Natural killer cell treated with Interleukin-12 subunit alpha and Interleukin-12 subunit beta and Interleukin-15 and Interleukin-18, amount 100 ng/mL, for 72 hours (primary cell): ENCODE measurements around the gene STXBP2. TPM values are rescaled to one million over a fixed set of nuclear protein-coding genes. Genes with fewer than 3 reads are reported as not detected.
"Not testable (repeated sequence)": the region's sequence is repeated elsewhere in the genome, so short reads cannot be mapped to it uniquely, and the experiment has no call there.

Experiments used
- ATAC-seq, 2 donors: fragments of 150-1000 bp; cut with Tn5 transposase in 1 of 2; sonication (Bioruptor Pico), chemical (Tn5 transposase) in 1 of 2; 2 replicates each; pipeline ENCODE4 v1.10.0; 2021
- DNase-seq: peaks from one replicate; pipeline ENCODE4 v3.0.0; 2022; ENCODE audit warnings: low spot score
- H3K27ac Mint-ChIP-seq, 2 donors: 1 replicate in 1 of 2; 2 replicates in 1 of 2; pipeline ENCODE4 v1.8.0; 2022; ENCODE audit warnings: mixed read lengths in 2 of 2, mild to moderate bottlenecking in 1 of 2, moderate library complexity in 1 of 2
- H3K27me3 Mint-ChIP-seq, 2 donors: 1 replicate in 1 of 2; 2 replicates in 1 of 2; pipeline ENCODE4 v1.8.0; 2022; ENCODE audit warnings: mixed read lengths in 2 of 2
- H3K36me3 Mint-ChIP-seq: one replicate; pipeline ENCODE4 v1.8.0; 2022; ENCODE audit warnings: mixed read lengths
- H3K4me1 Mint-ChIP-seq, 2 donors: 1 replicate in 1 of 2; 2 replicates in 1 of 2; pipeline ENCODE4 v1.8.0; 2022; ENCODE audit warnings: low read depth in 2 of 2, mixed read lengths in 2 of 2, mild to moderate bottlenecking in 1 of 2
- H3K4me3 Mint-ChIP-seq: one replicate; pipeline ENCODE4 v1.8.0; 2022; ENCODE audit warnings: mixed read lengths
- H3K9me3 Mint-ChIP-seq: 2 replicates; pipeline ENCODE4 v1.8.0; 2022; ENCODE audit warnings: mixed read lengths
- total RNA-seq, 2 donors: library from RNA; stranded (reverse); gene quantifications; one replicate each; pipeline ENCODE4 v1.2.3, GENCODE V29; 2022

Gene STXBP2
- total RNA-seq, 2 donors from 2014 or later = 233 to 247 TPM

DNA sequence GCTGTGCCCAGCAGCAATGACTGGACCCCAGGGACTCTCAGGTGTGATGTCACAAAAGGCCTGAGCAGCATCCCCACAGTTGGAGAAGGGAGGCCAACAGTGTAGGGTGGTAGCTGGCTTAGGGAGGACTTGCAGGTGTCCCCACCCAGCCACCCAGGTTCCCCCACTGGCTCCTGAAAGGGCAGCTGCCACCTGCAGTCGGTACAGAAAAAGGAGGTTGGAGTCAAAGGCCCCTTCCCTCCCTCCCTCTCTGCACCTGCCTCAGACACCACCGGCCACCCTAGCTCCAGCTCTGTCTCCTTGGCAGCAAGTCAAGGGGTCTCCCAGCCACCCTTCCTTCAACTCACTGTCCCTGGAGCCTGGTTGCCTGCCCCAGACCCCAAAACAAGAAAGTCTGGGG, 3.2 kb upstream of the STXBP2 start, which contains the start of gene PCP2:
PCP2 (minus strand) TSS at position 22 of the 400 bp plus-strand sequence. CDS start 262 bp downstream, outside the sequence.
- no peak for ATAC-seq
- Mint-ChIP-seq H3K36me3 (peaks cover 9% of the 10 kb centered on the region), H3K4me3 (no peak within 1 kb of the TSS), H3K27ac (peak within 1 kb of the TSS in 1 of 2 donors; percentile 31), H3K27me3 (no peaks in the 10 kb centered on the region), H3K4me1 (peaks cover 36 to 40% of the 10 kb centered on the region in 2 donors), H3K9me3 (no peaks in the 10 kb centered on the region)
- no peak for DNase-seq

- peaks cover 6% of the 10 kb centered on the region for H3K9me3 Mint-ChIP-seq
- H3K27me3 Mint-ChIP-seq = no peaks in the 10 kb centered on the region
- H3K4me3 Mint-ChIP-seq = peak overlapping the region; percentile 84
- peak overlapping the region; percentile 78 to 88 for H3K27ac Mint-ChIP-seq
- H3K36me3 Mint-ChIP-seq = peaks cover 9% of the 10 kb centered on the region
- ATAC-seq = no peak
- peaks cover 26 to 37% of the 10 kb centered on the region in 2 donors for H3K4me1 Mint-ChIP-seq
- no peak for DNase-seq
Measured at GRCh38 chr19:7635670-7636069, 1.2 kb upstream of the STXBP2 start.

- Mint-ChIP-seq H3K36me3 (peaks cover 9% of the 10 kb centered on the region), H3K27ac (peak overlapping the region; percentile 78 to 88), H3K4me3 (peak overlapping the region; percentile 84), H3K9me3 (peaks cover 6% of the 10 kb centered on the region), H3K4me1 (peaks cover 22 to 33% of the 10 kb centered on the region in 2 donors), H3K27me3 (no peaks in the 10 kb centered on the region)
- no peak for DNase-seq
- ATAC-seq = no peak
Measured at GRCh38 chr19:7636317-7636690, 606 bp upstream of the STXBP2 start.

DNA sequence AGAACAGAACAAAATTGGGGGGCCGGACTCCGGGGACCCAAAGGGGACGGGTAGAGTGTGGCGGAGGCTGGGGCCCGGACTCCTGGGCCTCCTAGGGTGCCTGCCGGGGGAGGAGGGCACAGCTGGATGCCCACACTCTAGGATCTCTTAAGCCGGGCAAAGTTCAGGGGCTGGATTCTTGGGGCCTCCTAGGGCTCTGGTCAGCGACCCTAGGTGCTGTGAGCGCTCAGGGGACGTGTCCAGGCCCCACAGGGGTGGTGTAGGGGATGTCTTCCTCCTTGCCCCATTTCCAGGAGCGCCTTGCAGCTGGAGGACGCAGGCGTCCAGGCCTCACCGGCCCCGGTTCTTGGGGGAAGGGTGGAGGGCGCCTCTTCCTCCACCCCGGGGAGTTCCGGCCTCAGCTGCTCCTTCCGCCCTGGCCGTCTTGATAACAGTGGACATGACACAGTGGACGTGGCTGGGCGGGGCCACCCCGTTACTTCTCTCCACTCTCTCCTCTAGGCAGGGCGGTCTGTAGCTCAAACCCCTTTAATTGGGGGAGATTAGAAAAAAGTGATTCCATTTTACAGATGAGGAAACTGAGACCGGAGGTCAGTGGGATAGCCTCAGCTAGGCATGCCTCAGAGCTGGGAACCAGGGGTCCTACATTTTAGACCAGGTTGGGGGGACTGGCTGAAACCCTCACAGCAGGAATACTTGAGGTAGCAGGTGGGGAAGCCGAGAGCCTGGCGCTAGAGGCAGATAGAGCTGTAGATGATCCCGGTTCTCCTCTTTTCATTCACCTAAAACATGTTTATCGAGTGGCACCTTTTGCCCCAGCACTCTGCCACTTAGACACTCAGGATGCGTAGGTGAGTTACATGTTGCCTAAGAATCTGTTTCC, 705 bp downstream of the STXBP2 start:
- peak overlapping the region; percentile 78 to 88 for H3K27ac Mint-ChIP-seq
- H3K27me3 Mint-ChIP-seq = no peaks in the 10 kb centered on the region
- peaks cover 9% of the 10 kb centered on the region for H3K36me3 Mint-ChIP-seq
- no peak for DNase-seq
- peaks cover 6% of the 10 kb centered on the region for H3K9me3 Mint-ChIP-seq
- H3K4me1 Mint-ChIP-seq = peaks cover 22 to 33% of the 10 kb centered on the region in 2 donors
- H3K4me3 Mint-ChIP-seq = peak overlapping the region; percentile 84
- peak; percentile 61 to 65 for ATAC-seq

DNA sequence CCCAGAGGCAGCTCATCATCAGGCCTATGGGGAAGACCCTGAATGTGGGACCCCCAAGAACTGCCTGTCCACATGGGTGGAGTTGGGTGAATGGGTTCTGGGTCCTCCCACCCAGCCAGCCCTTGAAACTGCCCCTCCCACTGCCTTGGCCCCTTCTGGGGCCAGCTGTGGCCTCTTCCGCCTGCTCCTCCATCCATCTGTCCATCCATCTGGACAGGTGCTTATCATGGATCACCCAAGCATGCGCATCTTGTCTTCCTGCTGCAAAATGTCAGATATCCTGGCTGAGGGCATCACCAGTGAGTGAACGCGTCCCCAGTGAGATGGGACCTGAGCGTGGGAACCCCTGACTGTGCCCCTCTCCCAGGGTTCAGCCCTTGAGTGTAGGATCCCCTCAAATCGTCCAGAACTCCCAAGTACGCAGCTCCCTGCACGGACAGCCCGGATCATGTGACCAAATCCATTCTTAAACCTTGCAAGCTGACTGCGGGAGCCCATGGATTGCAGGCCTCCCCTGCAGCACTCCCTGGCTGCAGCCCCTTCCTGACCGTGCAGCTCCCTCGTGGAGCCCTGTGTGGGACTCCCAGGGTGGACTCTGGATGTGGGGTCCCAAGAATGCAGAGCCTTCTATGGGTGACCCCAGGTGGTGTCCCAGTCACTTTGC, 2.0 kb downstream of the STXBP2 start:
- H3K27ac Mint-ChIP-seq = no peak overlapping the region
- ATAC-seq = no peak

DNA sequence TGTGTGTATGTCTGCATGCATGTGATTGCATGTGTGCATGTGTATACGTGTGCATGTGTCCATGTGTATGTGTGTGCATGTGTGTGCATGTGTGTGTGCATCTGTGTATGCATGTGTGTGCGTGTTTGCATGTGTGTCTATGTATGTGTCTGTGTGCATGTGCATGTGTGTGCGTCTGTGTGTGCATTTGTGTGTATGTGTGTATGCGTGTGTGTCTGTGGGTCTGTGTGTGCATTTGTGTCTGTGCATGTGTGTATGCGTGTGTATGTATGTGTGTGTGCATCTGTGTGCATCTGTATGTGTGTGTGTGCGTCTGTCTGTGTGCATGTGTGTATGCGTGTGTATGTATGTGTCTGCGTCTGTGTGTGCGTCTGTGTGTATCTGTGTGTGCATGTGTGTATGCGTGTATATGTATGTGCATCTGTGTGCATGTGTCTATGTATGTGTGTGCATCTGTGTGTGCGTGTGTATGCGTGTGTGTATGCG, 3.0 kb downstream of the STXBP2 start:
- ATAC-seq = no peak
- Mint-ChIP-seq H3K27me3 (no peaks in the 10 kb centered on the region), H3K27ac (no peak overlapping the region), H3K36me3 (peaks cover 9% of the 10 kb centered on the region), H3K4me3 (peak overlapping the region; percentile 32), H3K9me3 (peaks cover 6% of the 10 kb centered on the region), H3K4me1 (peaks cover 22 to 29% of the 10 kb centered on the region in 2 donors)
- DNase-seq = no peak

More for the DNA sequence above, 2.0 kb downstream of the STXBP2 start:
- peaks cover 22 to 33% of the 10 kb centered on the region in 2 donors for H3K4me1 Mint-ChIP-seq
- no peak for DNase-seq
- H3K4me3 Mint-ChIP-seq = peak overlapping the region; percentile 51
- H3K9me3 Mint-ChIP-seq = peaks cover 6% of the 10 kb centered on the region
- H3K36me3 Mint-ChIP-seq = peaks cover 9% of the 10 kb centered on the region
- no peaks in the 10 kb centered on the region for H3K27me3 Mint-ChIP-seq

DNA sequence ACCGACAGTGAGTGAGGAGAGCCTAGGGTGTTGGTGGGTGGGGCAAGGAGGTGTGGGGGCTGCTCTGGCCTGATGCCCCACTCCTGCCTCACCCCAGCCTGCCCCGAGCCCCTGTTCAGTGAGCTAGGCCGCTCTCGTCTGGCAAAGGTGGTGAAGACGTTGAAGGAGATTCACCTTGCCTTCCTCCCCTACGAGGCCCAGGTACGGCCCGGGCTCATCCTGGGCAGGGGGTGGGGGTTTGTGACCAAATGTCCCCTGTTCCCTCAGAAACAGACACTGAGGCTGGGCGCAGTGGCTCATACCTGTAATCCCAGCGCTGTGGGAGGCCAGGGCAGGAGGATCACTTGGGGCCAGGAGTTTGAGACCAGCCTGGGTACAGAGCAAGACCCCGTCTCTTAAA, 3.9 kb downstream of the STXBP2 start:
- H3K4me3 Mint-ChIP-seq = no peak overlapping the region
- H3K27me3 Mint-ChIP-seq = no peaks in the 10 kb centered on the region
- ATAC-seq (no peak), DNase-seq (no peak)
- peaks cover 22 to 30% of the 10 kb centered on the region in 2 donors for H3K4me1 Mint-ChIP-seq
- H3K27ac Mint-ChIP-seq = no peak overlapping the region
- peaks cover 9% of the 10 kb centered on the region for H3K36me3 Mint-ChIP-seq
- H3K9me3 Mint-ChIP-seq = peaks cover 6% of the 10 kb centered on the region

DNA sequence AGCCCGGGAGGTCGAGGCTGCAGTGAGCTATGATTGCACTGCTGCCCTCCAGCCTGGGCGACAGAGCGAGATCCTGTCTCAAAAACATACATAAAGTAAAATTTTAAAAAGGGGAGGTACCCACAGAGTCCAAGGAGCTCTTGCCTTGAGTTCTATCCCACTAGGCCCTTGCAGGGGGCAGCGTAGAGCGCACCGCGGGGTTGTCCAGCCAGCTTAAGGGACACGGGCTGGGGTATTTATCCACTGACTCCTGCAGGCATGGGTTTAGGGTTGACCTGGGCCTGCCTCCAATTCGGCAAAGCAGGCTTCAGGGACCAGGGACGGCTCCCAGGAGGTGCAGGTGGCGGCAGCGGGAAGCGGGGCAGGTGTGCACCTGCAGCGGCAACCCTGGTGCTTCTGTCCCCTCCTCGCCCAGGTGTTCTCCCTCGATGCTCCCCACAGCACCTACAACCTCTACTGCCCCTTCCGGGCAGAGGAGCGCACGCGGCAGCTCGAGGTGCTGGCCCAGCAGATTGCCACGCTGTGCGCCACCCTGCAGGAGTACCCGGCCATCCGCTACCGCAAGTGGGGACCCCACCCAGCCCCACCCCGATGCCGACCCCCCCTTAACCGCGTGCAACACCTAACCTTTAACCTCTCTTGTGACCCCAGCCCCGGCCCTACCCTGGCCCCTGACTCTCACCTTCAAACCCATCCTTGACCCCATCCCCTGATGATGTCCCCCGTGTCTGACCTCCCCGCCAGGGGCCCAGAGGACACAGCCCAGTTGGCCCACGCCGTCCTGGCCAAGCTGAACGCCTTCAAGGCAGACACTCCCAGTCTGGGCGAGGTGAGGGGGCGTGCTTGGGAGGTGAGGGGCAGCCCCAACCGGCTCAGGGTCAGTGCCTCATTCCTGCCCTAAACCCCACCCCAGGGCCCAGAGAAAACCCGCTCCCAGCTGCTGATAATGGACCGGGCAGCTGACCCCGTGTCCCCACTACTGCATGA, 4.7 kb downstream of the STXBP2 start:
- Mint-ChIP-seq H3K9me3 (peaks cover 6% of the 10 kb centered on the region), H3K27ac (no peak overlapping the region), H3K27me3 (no peaks in the 10 kb centered on the region), H3K4me3 (no peak overlapping the region), H3K36me3 (peaks cover 9% of the 10 kb centered on the region), H3K4me1 (peaks cover 25% of the 10 kb centered on the region in 2 donors)
- ATAC-seq (no peak), DNase-seq (no peak)

- Mint-ChIP-seq H3K4me1 (peaks cover 23 to 24% of the 10 kb centered on the region in 2 donors), H3K36me3 (peaks cover 9% of the 10 kb centered on the region), H3K27ac (no peak overlapping the region), H3K9me3 (peaks cover 6% of the 10 kb centered on the region), H3K27me3 (no peaks in the 10 kb centered on the region), H3K4me3 (no peak overlapping the region)
- no peak for ATAC-seq
- no peak for DNase-seq
Measured at GRCh38 chr19:7642295-7643030, 5.6 kb downstream of the STXBP2 start.

- Mint-ChIP-seq H3K4me1 (peaks cover 19 to 20% of the 10 kb centered on the region in 2 donors), H3K27ac (no peak overlapping the region), H3K36me3 (peaks cover 9% of the 10 kb centered on the region), H3K27me3 (no peaks in the 10 kb centered on the region), H3K4me3 (no peak overlapping the region), H3K9me3 (peaks cover 6% of the 10 kb centered on the region)
- DNase-seq (no peak), ATAC-seq (no peak)
Measured at GRCh38 chr19:7643031-7643415, 6.1 kb downstream of the STXBP2 start.

DNA sequence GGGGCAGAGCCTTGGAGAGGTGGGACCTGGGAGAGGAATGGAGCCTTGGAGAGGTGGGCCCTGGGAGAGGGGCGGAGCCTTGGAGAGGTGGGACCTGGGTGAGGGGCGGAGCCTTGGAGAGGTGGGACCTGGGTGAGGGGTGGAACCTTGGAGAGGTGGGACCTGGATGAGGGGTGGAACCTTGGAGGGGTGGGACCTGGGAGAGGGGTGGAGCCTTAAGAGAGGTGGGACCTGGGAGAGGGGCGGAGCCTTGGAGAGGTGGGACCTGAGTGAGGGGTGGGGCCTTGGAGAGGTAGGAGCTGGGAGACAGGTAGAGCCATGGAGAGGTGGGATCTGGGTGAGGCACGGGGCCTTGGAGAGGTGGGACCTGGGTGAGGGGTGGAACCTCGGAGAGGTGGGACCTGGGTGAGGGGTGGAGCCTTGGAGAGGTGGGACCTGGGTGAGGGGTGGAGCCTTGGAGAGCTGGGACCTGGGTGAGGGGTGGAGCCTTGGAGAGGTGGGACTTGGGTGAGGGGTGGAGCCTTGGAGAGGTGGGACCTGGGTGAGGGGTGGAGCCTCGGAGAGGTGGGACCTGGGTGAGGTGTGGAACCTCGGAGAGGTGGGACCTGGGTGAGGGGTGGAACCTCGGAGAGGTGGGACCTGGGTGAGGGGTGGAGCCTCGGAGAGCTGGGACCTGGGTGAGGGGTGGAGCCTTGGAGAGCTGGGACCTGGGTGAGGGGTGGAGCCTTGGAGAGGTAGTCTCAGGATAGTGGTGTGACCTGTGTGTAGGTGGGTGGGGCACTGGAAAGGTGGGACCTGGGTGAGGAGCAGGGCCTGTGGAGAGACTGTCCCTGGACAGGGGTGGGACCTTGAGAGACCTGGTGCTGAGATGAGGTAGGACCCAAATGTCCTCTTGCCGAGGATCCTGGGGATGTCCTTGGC, 7.0 kb downstream of the STXBP2 start:
- H3K36me3 Mint-ChIP-seq, H3K4me3 Mint-ChIP-seq, H3K9me3 Mint-ChIP-seq, H3K27ac Mint-ChIP-seq, DNase-seq, ATAC-seq, H3K27me3 Mint-ChIP-seq: not testable (repeated sequence)
- peaks cover 16 to 19% of the 10 kb centered on the region in 2 donors for H3K4me1 Mint-ChIP-seq

- Mint-ChIP-seq H3K36me3 (peaks cover 9% of the 10 kb centered on the region), H3K4me1 (peaks cover 14 to 16% of the 10 kb centered on the region in 2 donors), H3K27me3 (no peaks in the 10 kb centered on the region), H3K9me3 (peaks cover 6% of the 10 kb centered on the region), H3K4me3 (no peak overlapping the region), H3K27ac (peak overlapping the region in 1 of 2 donors; percentile 54)
- DNase-seq (no peak), ATAC-seq (no peak)
Measured at GRCh38 chr19:7644550-7644877, 7.6 kb downstream of the STXBP2 start.
